Skeletal muscle tissue (tissue), 4 donors: ENCODE data around the gene CDX1. TPM values are rescaled to one million over a fixed set of nuclear protein-coding genes. Genes with fewer than 3 reads are reported as not detected.

Source experiments
- H3K27ac ChIP-seq: one replicate; pipeline ENCODE4 v1.7.0; 2013; ENCODE audit warnings: mild to moderate bottlenecking, low read depth, low read length, inconsistent platforms
- H3K27me3 ChIP-seq, 3 donors: one replicate each; pipeline ENCODE4 v1.7.0; 2013; ENCODE audit warnings: low read length in 3 of 3; ENCODE audit not compliant: control insufficient read depth in 3 of 3, insufficient read depth in 3 of 3
- H3K36me3 ChIP-seq, 3 donors: one replicate each; pipeline ENCODE4 v1.7.0; 2013; ENCODE audit warnings: low read length in 3 of 3; ENCODE audit not compliant: control insufficient read depth in 3 of 3, insufficient read depth in 3 of 3
- H3K4me1 ChIP-seq, 3 donors: one replicate each; pipeline ENCODE4 v1.7.0; 2013; ENCODE audit warnings: low read length in 3 of 3, mild to moderate bottlenecking in 3 of 3; ENCODE audit not compliant: control insufficient read depth in 3 of 3, insufficient read depth in 3 of 3
- H3K4me3 ChIP-seq, 3 donors: one replicate each; pipeline ENCODE4 v1.7.0; 2013; ENCODE audit warnings: low read length in 3 of 3
- H3K9ac ChIP-seq, 3 donors: one replicate each; pipeline ENCODE4 v1.7.0; 2013; ENCODE audit warnings: low read length in 3 of 3, mild to moderate bottlenecking in 3 of 3, moderate library complexity in 2 of 3, low read depth in 1 of 3
- H3K9me3 ChIP-seq, 3 donors: one replicate each; pipeline ENCODE4 v1.7.0; 2013; ENCODE audit warnings: low read length in 3 of 3; ENCODE audit not compliant: control insufficient read depth in 3 of 3
- total RNA-seq: library from RNA; depleted of rRNA; stranded (reverse); fragments of >200 nt; gene quantifications from one replicate; pipeline ENCODE4 v1.2.3, GENCODE V29; 2014
- donor health status: Osteomylitis.

CDX1 gene
- total RNA-seq, 1 donor from 2014 or later = not detected

GRCh38 chr5:150176745-150177477 is 10.3 kb downstream of the CDX1 start:
- H3K36me3 ChIP-seq = no peaks in the 10 kb centered on the region
- no peaks in the 10 kb centered on the region for H3K9me3 ChIP-seq
- no peak overlapping the region for H3K9ac ChIP-seq
- H3K27ac ChIP-seq = no peak overlapping the region
- H3K27me3 ChIP-seq = no peaks in the 10 kb centered on the region
- no peak overlapping the region for H3K4me3 ChIP-seq
- H3K4me1 ChIP-seq = peaks cover 29 to 31% (median 30%) of the 10 kb centered on the region in 3 donors

DNA sequence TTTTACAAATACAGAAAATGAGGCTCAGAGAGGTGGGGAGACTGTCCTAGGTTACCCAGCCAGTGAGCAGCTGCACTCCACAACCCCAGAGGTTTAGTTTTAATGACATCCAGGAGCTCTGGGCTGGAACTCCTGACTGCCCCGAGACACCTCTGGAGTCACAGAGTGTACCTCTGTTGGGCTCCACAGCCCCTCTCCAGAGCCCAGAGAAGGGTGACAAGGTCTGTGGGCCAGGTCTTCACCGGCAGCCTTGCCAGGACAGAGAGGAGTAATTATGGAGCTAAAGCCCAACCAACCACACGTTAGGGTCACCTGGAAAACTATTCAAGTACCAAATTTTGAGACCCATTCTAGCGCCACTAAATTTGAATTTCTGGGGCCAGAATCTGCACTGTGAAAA is 11.1 kb downstream of the CDX1 start:
- Histone ChIP-seq H3K9me3 (no peaks in the 10 kb centered on the region), H3K36me3 (no peaks in the 10 kb centered on the region)

DNA sequence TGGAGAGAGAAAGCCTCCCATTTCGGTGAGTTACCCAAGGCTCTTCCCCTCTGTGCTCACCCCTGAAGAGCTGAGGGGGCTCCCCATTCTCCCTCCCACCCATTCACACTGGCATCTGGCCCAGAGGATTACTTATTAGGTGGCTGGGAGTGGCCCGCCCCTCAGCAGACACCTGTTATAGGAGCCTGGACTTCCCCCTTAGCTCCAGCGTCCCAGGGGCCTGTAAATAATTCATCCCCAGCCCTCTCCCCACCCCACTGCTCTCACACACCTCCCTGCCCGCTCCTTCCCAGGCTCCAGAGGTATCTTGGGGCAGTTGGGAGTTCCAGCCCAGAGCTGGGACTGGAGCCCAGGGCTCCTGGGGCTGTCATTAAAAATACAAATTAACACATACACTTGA is 11.7 kb downstream of the CDX1 start:
- peaks cover 30 to 42% (median 40%) of the 10 kb centered on the region in 3 donors for H3K4me1 ChIP-seq
- H3K36me3 ChIP-seq = no peaks in the 10 kb centered on the region
- H3K9me3 ChIP-seq = no peaks in the 10 kb centered on the region
- no peaks in the 10 kb centered on the region for H3K27me3 ChIP-seq
- no peak overlapping the region for H3K4me3 ChIP-seq
- no peak overlapping the region for H3K27ac ChIP-seq
- H3K9ac ChIP-seq = no peak overlapping the region

More for the DNA sequence above, 11.1 kb downstream of the CDX1 start:
- Histone ChIP-seq H3K4me1 (peaks cover 30 to 37% (median 37%) of the 10 kb centered on the region in 3 donors), H3K9ac (no peak overlapping the region), H3K4me3 (no peak overlapping the region), H3K27me3 (no peaks in the 10 kb centered on the region), H3K27ac (no peak overlapping the region)

GRCh38 chr5:150179019-150179620 is 12.5 kb downstream of the CDX1 start:
- Histone ChIP-seq H3K27ac (peak overlapping the region; percentile 99), H3K4me1 (peaks cover 30 to 42% (median 40%) of the 10 kb centered on the region in 3 donors), H3K9ac (peak overlapping the region in 1 of 3 donors; percentile 75)

GRCh38 chr5:150180241-150181026 is 13.9 kb downstream of the CDX1 start:
- no peaks in the 10 kb centered on the region for H3K27me3 ChIP-seq
- peak overlapping the region; percentile 49 to 56 (median 55) for H3K4me3 ChIP-seq
- H3K9me3 ChIP-seq = no peaks in the 10 kb centered on the region
- peaks cover 30 to 42% (median 40%) of the 10 kb centered on the region in 3 donors for H3K4me1 ChIP-seq
- peak overlapping the region; percentile 75 to 77 (median 76) for H3K9ac ChIP-seq
- H3K27ac ChIP-seq = peak overlapping the region; percentile 99
- H3K36me3 ChIP-seq = no peaks in the 10 kb centered on the region

More at GRCh38 chr5:150179019-150179620, 12.5 kb downstream of the CDX1 start:
- Histone ChIP-seq H3K4me3 (no peak overlapping the region), H3K36me3 (no peaks in the 10 kb centered on the region), H3K27me3 (no peaks in the 10 kb centered on the region), H3K9me3 (no peaks in the 10 kb centered on the region)

- peak overlapping the region; percentile 6 to 49 (median 21) for H3K4me3 ChIP-seq
- H3K36me3 ChIP-seq = no peaks in the 10 kb centered on the region
- peaks cover 30 to 42% (median 40%) of the 10 kb centered on the region in 3 donors for H3K4me1 ChIP-seq
- H3K9me3 ChIP-seq = no peaks in the 10 kb centered on the region
- H3K9ac ChIP-seq = peak overlapping the region; percentile 75 to 77 (median 76)
- H3K27ac ChIP-seq = peak overlapping the region; percentile 99
- no peaks in the 10 kb centered on the region for H3K27me3 ChIP-seq
These were observed 14.4 kb downstream of the CDX1 start for GRCh38 chr5:150181027-150181426.

- Histone ChIP-seq H3K9me3 (no peaks in the 10 kb centered on the region), H3K9ac (peak overlapping the region in 1 of 3 donors; percentile 75), H3K4me3 (no peak overlapping the region), H3K36me3 (no peaks in the 10 kb centered on the region), H3K27me3 (no peaks in the 10 kb centered on the region), H3K4me1 (peaks cover 25 to 44% (median 42%) of the 10 kb centered on the region in 3 donors), H3K27ac (peak overlapping the region; percentile 99)
These were observed 15.4 kb downstream of the CDX1 start for GRCh38 chr5:150181766-150182545.

- H3K9me3 ChIP-seq = no peaks in the 10 kb centered on the region
- H3K9ac ChIP-seq = peak overlapping the region in 1 of 3 donors; percentile 75
- H3K36me3 ChIP-seq = no peaks in the 10 kb centered on the region
- no peak overlapping the region for H3K4me3 ChIP-seq
- no peak overlapping the region for H3K27ac ChIP-seq
- H3K27me3 ChIP-seq = no peaks in the 10 kb centered on the region
- H3K4me1 ChIP-seq = peaks cover 26 to 47% (median 44%) of the 10 kb centered on the region in 3 donors
These were observed 16.2 kb downstream of the CDX1 start for GRCh38 chr5:150182774-150183173.

- no peak overlapping the region for H3K4me3 ChIP-seq
- no peaks in the 10 kb centered on the region for H3K36me3 ChIP-seq
- H3K27ac ChIP-seq = no peak overlapping the region
- no peaks in the 10 kb centered on the region for H3K27me3 ChIP-seq
- peaks cover 32 to 54% (median 50%) of the 10 kb centered on the region in 3 donors for H3K4me1 ChIP-seq
- peak overlapping the region in 1 of 3 donors; percentile 16 for H3K9ac ChIP-seq
- no peaks in the 10 kb centered on the region for H3K9me3 ChIP-seq
These were observed 16.9 kb downstream of the CDX1 start for GRCh38 chr5:150183436-150183835.
